Smooth muscle cell (in vitro differentiated cells): ENCODE results near the gene SSH2. TPM values are rescaled to one million over a fixed set of nuclear protein-coding genes. Genes with fewer than 3 reads are reported as not detected.

Experiments
- DNase-seq: peaks from one replicate; lab custom pipeline; 2025; ENCODE audit not compliant: unreplicated experiment; lab: John Stamatoyannopoulos, UW
- H2AFZ ChIP-seq: fragments of 200-600 bp; sonication (generic); 2 replicates; pipeline ENCODE4 v1.6.0; 2016; ENCODE audit warnings: antibody characterized with exemption, low read depth, mild to moderate bottlenecking
- H3F3A ChIP-seq: fragments of 200-600 bp; sonication (generic); 2 replicates; pipeline ENCODE4 v1.6.0; 2017; ENCODE audit warnings: antibody characterized with exemption, low read depth
- H3K27ac ChIP-seq: fragments of 200-600 bp; sonication (generic); 2 replicates; pipeline ENCODE4 v1.5.1; 2016; ENCODE audit warnings: low read depth, mild to moderate bottlenecking
- H3K27me3 ChIP-seq: fragments of 200-600 bp; sonication (generic); 2 replicates; pipeline ENCODE4 v1.6.1; 2016; ENCODE audit warnings: low read depth, mild to moderate bottlenecking
- H3K36me3 ChIP-seq: fragments of 200-600 bp; sonication (generic); 2 replicates; pipeline ENCODE4 v1.5.1; 2016; ENCODE audit warnings: low read depth
- H3K4me1 ChIP-seq: fragments of 200-600 bp; sonication (generic); 2 replicates; pipeline ENCODE4 v1.5.1; 2016; ENCODE audit warnings: low read depth
- H3K4me2 ChIP-seq: fragments of 200-600 bp; sonication (generic); 2 replicates; pipeline ENCODE4 v1.6.0; 2016; ENCODE audit warnings: mild to moderate bottlenecking
- H3K4me3 ChIP-seq: fragments of 200-600 bp; sonication (generic); 2 replicates; pipeline ENCODE4 v1.5.1; 2016; ENCODE audit warnings: mild to moderate bottlenecking
- H3K79me2 ChIP-seq: fragments of 200-600 bp; sonication (generic); 2 replicates; pipeline ENCODE4 v1.6.0; 2016; ENCODE audit warnings: low read depth, mild to moderate bottlenecking
- H3K9ac ChIP-seq: fragments of 200-600 bp; sonication (generic); 2 replicates; pipeline ENCODE4 v1.6.0; 2016; ENCODE audit warnings: low read depth
- H3K9me3 ChIP-seq: fragments of 200-600 bp; sonication (generic); replicated peaks from 2 replicates; pipeline ENCODE4 v1.5.1; 2016; ENCODE audit warnings: low read depth
- H4K20me1 ChIP-seq: fragments of 200-600 bp; sonication (generic); 2 replicates; pipeline ENCODE4 v1.6.0; 2016; ENCODE audit warnings: low read depth
- whole genome bisulfite sequencing: methylation state at CpG from one replicate; pipeline ENCODE4 v1.1.7; 2016; ENCODE audit warnings: low lambda C conversion rate; 5-methylcytosine and 5-hydroxymethylcytosine counted together
- polyA plus RNA-seq: library from polyadenylated mRNA; unstranded; fragments of >200 nt; fragmentation: Nextera tagmentation; extraction: Ambion mirVana; gene quantifications from 2 replicates; pipeline ENCODE4 v1.2.1, GENCODE V29; 2016
- total RNA-seq: library from RNA; depleted of rRNA; stranded (reverse); fragments of >200 nt; gene quantifications from 2 replicates; pipeline ENCODE4 v1.2.3, GENCODE V29; 2014
- TF ChIP-seq, protein P1 (sequence below): fragments of 200-600 bp; sonication (generic); IDR thresholded peaks from 2 replicates; pipeline ENCODE4 v1.5.1; 2017; ENCODE audit warnings: borderline replicate concordance, mild to moderate bottlenecking, antibody characterized with exemption; ENCODE audit not compliant: insufficient read depth, poor library complexity, severe bottlenecking

Gene SSH2
- total and polyA plus RNA-seq, 2 experiments from 2014 or later = 9.7 to 10.4 TPM

DNA sequence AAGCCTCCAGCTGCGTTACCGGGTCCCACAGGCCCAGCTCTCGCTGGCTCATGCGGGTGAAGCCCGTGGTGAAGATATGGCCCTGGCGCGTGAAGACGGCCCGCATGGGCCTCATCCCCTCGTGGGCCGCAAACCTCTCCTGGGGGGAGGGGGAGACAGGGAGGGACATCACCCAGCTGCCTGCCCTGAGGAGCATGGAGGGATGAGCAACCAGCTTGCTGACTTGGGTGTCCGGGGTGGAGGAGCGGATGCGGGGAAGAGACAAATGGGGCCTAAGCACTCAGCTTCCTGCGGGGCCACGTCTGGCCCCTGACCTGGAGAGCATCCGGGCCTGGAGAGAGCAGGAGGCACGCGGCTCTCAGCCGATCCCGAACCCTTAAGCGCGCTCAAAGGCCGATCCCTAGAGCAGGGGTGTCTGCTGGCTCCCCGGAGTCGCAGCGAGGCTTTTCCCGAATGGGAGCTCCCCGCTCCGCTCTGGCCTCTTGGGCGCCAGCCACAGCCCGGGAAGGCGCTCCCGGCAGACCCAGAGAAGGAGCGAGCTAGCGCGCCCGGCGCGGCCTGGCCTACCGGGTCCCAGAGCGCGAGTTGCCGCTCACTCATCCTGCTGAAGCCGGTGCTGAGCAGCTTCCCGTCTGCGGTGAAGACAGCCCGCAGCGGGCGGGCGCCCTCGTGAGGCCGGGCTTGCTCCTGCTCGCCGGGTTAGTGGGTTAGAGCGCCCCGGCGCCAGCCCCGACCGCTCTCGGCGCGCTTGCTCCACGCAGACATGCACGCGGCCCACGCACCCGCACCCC, 312.4 kb downstream of the SSH2 start:
- TF ChIP-seq, protein P1, sequence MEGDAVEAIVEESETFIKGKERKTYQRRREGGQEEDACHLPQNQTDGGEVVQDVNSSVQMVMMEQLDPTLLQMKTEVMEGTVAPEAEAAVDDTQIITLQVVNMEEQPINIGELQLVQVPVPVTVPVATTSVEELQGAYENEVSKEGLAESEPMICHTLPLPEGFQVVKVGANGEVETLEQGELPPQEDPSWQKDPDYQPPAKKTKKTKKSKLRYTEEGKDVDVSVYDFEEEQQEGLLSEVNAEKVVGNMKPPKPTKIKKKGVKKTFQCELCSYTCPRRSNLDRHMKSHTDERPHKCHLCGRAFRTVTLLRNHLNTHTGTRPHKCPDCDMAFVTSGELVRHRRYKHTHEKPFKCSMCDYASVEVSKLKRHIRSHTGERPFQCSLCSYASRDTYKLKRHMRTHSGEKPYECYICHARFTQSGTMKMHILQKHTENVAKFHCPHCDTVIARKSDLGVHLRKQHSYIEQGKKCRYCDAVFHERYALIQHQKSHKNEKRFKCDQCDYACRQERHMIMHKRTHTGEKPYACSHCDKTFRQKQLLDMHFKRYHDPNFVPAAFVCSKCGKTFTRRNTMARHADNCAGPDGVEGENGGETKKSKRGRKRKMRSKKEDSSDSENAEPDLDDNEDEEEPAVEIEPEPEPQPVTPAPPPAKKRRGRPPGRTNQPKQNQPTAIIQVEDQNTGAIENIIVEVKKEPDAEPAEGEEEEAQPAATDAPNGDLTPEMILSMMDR = peak; percentile 48
- no peak for DNase-seq
- Histone ChIP-seq H3K4me2 (peak overlapping the region; percentile 78), H3K27ac (no peak overlapping the region), H2AFZ (no peak overlapping the region), H3K27me3 (peaks cover 26% of the 10 kb centered on the region), H3K9ac (no peak overlapping the region), H3K4me1 (peaks cover 31% of the 10 kb centered on the region), H3F3A (no peaks in the 10 kb centered on the region), H3K4me3 (peak overlapping the region; percentile 21), H3K36me3 (no peaks in the 10 kb centered on the region), H3K9me3 (no peaks in the 10 kb centered on the region), H3K79me2 (no peaks in the 10 kb centered on the region), H4K20me1 (no peaks in the 10 kb centered on the region)
- WGBS = 19% methylated on average over 65 of the region's 68 CpGs

DNA sequence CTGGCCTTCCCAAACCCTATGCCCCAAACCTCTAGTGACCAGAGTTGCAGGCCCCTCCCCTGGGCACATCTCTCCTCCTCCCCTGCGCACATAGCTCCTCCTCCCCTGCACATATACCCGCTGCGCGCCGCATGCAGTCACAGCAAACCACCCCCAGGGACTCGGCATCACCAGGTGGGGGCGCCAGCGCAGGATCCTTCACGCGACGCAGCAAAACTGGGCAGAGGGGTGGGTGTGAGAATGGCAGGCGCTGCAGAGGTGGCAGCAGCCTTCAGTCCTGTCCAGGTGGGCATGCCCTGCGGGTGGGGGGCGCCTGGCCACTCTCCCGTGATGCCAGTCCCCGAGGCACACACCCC, 312.9 kb downstream of the SSH2 start:
- TF ChIP-seq, protein P1 = peak; percentile 51
- H4K20me1 ChIP-seq = no peaks in the 10 kb centered on the region

DNA sequence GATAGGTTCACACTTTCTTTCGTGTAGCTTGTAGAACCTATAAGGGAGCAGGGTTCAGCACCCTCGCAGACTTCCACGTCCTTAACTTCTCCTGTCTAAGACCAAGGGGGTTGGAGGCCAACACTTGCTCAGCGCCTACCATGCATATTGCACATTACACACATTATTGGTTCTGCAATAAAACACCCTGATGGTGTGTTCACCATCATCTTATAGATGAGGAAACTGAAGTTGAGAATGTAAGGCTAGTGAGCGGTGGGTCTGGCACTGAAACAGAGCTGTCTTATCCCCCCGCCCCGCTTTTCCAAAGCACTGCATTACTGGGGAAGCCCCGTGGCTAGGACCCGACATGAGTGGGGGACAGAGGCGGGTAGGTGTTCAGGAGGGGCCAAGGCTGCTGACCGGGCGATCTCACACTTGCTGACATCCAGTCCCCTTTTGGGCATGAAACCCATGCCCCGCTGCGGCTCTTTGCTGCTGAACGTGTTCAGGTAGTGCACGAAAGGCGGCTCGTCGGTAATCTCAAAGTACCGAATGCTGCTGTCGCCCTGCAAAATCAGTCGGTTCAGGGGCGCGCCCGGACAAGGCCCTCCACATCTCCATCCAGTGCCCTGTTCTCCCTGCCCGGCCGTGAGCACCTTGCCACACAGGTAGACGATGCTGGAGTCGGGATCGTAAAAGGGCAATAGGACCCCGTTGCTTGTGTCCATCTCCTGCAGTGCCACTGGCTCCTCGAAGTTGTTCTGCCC, 313.6 kb downstream of the SSH2 start:
- Histone ChIP-seq H3K9ac (no peak overlapping the region), H3K4me2 (peak overlapping the region; percentile 80), H3F3A (no peaks in the 10 kb centered on the region), H2AFZ (no peak overlapping the region), H3K36me3 (no peaks in the 10 kb centered on the region), H4K20me1 (no peaks in the 10 kb centered on the region), H3K4me1 (peaks cover 31% of the 10 kb centered on the region), H3K4me3 (peak overlapping the region; percentile 43), H3K9me3 (no peaks in the 10 kb centered on the region), H3K79me2 (no peaks in the 10 kb centered on the region), H3K27me3 (peaks cover 26% of the 10 kb centered on the region), H3K27ac (no peak overlapping the region)
- TF ChIP-seq, protein P1 = no peak
- DNase-seq = no peak
- WGBS = 57% methylated on average over 32 of the region's 32 CpGs

More for the DNA sequence above, 312.9 kb downstream of the SSH2 start:
- no peaks in the 10 kb centered on the region for H3K9me3 ChIP-seq
- peak overlapping the region; percentile 78 for H3K4me2 ChIP-seq
- no peaks in the 10 kb centered on the region for H3F3A ChIP-seq
- WGBS = 6% methylated on average over 15 of the region's 16 CpGs
- H3K27me3 ChIP-seq = peaks cover 26% of the 10 kb centered on the region
- H3K27ac ChIP-seq = no peak overlapping the region
- H3K9ac ChIP-seq = no peak overlapping the region
- H3K79me2 ChIP-seq = no peaks in the 10 kb centered on the region
- no peak overlapping the region for H3K4me3 ChIP-seq
- no peak overlapping the region for H2AFZ ChIP-seq
- no peaks in the 10 kb centered on the region for H3K36me3 ChIP-seq
- no peak for DNase-seq
- H3K4me1 ChIP-seq = peaks cover 31% of the 10 kb centered on the region
